PFSK-1 (cell line): ENCODE results near the gene SRSF8.

Experiments used
- FOXP2 ChIP-seq: optimal IDR thresholded peaks from 2 replicates; pipeline ENCODE3; 2011; ENCODE audit warnings: borderline replicate concordance, control low read depth, inconsistent platforms; ENCODE audit not compliant: insufficient read depth; ENCODE audit errors: extremely low read length, extremely low read depth
- POLR2AphosphoS5 ChIP-seq: IDR thresholded peaks from 2 replicates; pipeline ENCODE4 v1.6.1; 2012; ENCODE audit warnings: low read depth, mild to moderate bottlenecking, control low read depth, low read length, moderate library complexity
- SIN3A ChIP-seq: IDR thresholded peaks from 2 replicates; pipeline ENCODE4 v1.6.1; 2012; ENCODE audit warnings: mild to moderate bottlenecking, low read length, moderate library complexity, borderline replicate concordance; ENCODE audit not compliant: insufficient read depth
- TAF1 ChIP-seq: IDR thresholded peaks from 2 replicates; pipeline ENCODE4 v1.6.1; 2012; ENCODE audit warnings: low read length, control low read depth, borderline replicate concordance; ENCODE audit not compliant: insufficient read depth
- TF ChIP-seq, protein P1 (sequence below), 2 experiments: IDR thresholded peaks; 2 replicates each; pipeline versions ENCODE4 v1.6.1 to v1.8.0; 2011 to 2012; ENCODE audit warnings: low read depth in 2 of 2, low read length in 2 of 2, control low read depth in 1 of 2, inconsistent platforms in 1 of 2, mild to moderate bottlenecking in 1 of 2, moderate library complexity in 1 of 2; ENCODE audit not compliant: insufficient read depth in 1 of 2

DNA sequence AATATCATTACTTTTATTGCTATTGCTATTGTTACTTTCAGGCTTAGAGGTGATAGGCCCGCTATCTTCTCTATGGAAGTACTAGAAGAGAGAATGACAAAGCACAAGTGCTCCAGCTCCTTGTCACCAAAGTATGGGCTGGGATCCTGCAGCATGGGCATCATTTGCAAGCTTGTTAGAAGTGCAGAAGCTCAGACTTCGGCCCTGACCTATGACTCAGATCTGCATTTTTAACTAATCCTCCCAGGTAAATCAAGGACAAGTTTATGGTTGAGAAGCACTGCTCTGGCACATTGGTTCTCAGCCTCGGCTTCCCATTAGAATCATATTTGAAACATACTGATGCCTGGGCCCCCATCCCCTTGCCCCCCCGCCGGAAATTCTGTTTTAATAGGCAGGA, 14.3 kb downstream of the SRSF8 start:
- TF ChIP-seq POLR2AphosphoS5: no peak
- TF ChIP-seq SIN3A: no peak
- TF ChIP-seq, protein P1, sequence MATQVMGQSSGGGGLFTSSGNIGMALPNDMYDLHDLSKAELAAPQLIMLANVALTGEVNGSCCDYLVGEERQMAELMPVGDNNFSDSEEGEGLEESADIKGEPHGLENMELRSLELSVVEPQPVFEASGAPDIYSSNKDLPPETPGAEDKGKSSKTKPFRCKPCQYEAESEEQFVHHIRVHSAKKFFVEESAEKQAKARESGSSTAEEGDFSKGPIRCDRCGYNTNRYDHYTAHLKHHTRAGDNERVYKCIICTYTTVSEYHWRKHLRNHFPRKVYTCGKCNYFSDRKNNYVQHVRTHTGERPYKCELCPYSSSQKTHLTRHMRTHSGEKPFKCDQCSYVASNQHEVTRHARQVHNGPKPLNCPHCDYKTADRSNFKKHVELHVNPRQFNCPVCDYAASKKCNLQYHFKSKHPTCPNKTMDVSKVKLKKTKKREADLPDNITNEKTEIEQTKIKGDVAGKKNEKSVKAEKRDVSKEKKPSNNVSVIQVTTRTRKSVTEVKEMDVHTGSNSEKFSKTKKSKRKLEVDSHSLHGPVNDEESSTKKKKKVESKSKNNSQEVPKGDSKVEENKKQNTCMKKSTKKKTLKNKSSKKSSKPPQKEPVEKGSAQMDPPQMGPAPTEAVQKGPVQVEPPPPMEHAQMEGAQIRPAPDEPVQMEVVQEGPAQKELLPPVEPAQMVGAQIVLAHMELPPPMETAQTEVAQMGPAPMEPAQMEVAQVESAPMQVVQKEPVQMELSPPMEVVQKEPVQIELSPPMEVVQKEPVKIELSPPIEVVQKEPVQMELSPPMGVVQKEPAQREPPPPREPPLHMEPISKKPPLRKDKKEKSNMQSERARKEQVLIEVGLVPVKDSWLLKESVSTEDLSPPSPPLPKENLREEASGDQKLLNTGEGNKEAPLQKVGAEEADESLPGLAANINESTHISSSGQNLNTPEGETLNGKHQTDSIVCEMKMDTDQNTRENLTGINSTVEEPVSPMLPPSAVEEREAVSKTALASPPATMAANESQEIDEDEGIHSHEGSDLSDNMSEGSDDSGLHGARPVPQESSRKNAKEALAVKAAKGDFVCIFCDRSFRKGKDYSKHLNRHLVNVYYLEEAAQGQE (IDR thresholded peaks at IDR 0.05; ENCODE audit: insufficient read depth in 1 of 2, low read depth in 2 of 2, low read length in 2 of 2): no peak
- TF ChIP-seq TAF1: no peak
- no peak for TF ChIP-seq FOXP2
